Omental fat pad (tissue), 4 donors: ENCODE measurements around the gene TRAPPC8. TPM values are rescaled to one million over a fixed set of nuclear protein-coding genes. Genes with fewer than 3 reads are reported as not detected.
"Not testable (repeated sequence)": the region's sequence is repeated elsewhere in the genome, so short reads cannot be mapped to it uniquely, and the experiment has no call there.

Experiments used
- ATAC-seq: fragments of 150-250 bp; one replicate; pipeline ENCODE4 v1.9.1; 2016; ENCODE audit warnings: mild to moderate bottlenecking, moderate library complexity; ENCODE audit not compliant: low FRiP score
- DNase-seq: peaks from one replicate; pipeline ENCODE4 v3.0.0-alpha.2; 2019; ENCODE audit warnings: low spot score
- CTCF ChIP-seq, 3 donors: fragments of 450-650 bp; IDR thresholded peaks; one replicate each; pipeline ENCODE4 v1.5.1; 2016 to 2017; ENCODE audit warnings: antibody characterized with exemption in 3 of 3, mild to moderate bottlenecking in 3 of 3, moderate library complexity in 2 of 3
- total RNA-seq, 4 donors: library from RNA; depleted of rRNA; stranded (reverse); fragments of >200 nt; gene quantifications; one replicate each; pipeline ENCODE4 v1.1.0, GENCODE V29; 2016

Gene TRAPPC8
- total RNA-seq, 4 donors from 2014 or later, result 36.2 to 45.7 (median 36.9) TPM

GRCh38 chr18:31828613-31829012 lies 114.3 kb downstream of the TRAPPC8 start:
- ATAC-seq, result no peak
- no peak for TF ChIP-seq CTCF (IDR thresholded peaks at IDR 0.05)
- DNase-seq, result no peak

GRCh38 chr18:31826673-31827325 lies 116.1 kb downstream of the TRAPPC8 start:
- not testable (repeated sequence) for ATAC-seq

GRCh38 chr18:31825772-31826171 lies 117.2 kb downstream of the TRAPPC8 start:
- TF ChIP-seq CTCF (IDR thresholded peaks at IDR 0.05), result no peak
- ATAC-seq (no peak), DNase-seq (no peak)

More at GRCh38 chr18:31826673-31827325, 116.1 kb downstream of the TRAPPC8 start:
- not testable (repeated sequence) for DNase-seq

- DNase-seq (no peak), ATAC-seq (no peak)
- no peak for TF ChIP-seq CTCF (IDR thresholded peaks at IDR 0.05)
Observed at GRCh38 chr18:31821545-31822171, 121.3 kb downstream of the TRAPPC8 start.

GRCh38 chr18:31819925-31820229 lies 123.1 kb downstream of the TRAPPC8 start:
- no peak for TF ChIP-seq CTCF (IDR thresholded peaks at IDR 0.05)
- DNase-seq, result no peak

GRCh38 chr18:31819106-31819924 lies 123.6 kb downstream of the TRAPPC8 start:
- no peak for TF ChIP-seq CTCF (IDR thresholded peaks at IDR 0.05)
- peak; percentile 71 for ATAC-seq
- no peak for DNase-seq

More at GRCh38 chr18:31819925-31820229, 123.1 kb downstream of the TRAPPC8 start:
- no peak for ATAC-seq

- TF ChIP-seq CTCF (IDR thresholded peaks at IDR 0.05), result no peak
- ATAC-seq (no peak), DNase-seq (no peak)
Observed at GRCh38 chr18:31814132-31814531, 128.8 kb downstream of the TRAPPC8 start.

- not testable (repeated sequence) for DNase-seq, ATAC-seq
Observed at GRCh38 chr18:31810336-31811130, 132.4 kb downstream of the TRAPPC8 start.

GRCh38 chr18:31809049-31809448 lies 133.9 kb downstream of the TRAPPC8 start:
- not testable (repeated sequence) for ATAC-seq, DNase-seq
